ENCODE data around the gene MANSC1.
"Not testable (repeated sequence)": the region's sequence is repeated elsewhere in the genome, so short reads cannot be mapped to it uniquely, and the experiment has no call there.

The MANSC1 gene

DNA sequence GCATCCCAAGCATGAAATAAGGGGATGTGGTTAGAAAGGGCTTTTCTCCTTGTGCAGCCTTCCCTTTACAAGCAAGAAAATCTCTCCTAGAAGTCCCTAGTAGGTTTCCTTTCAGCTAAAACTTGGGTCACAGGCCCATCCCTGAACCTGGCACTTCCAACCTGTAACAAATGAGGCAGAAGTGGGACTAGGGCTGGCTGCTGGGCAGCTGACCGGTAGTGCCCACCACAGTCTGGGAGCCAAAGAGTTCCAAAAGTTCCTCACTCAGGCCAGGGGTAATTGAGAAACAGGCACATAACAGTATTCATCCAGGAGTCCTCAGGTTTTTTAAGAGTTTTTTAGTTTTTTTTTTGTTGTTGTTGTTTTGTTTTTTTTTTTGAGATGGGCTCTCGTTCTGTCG is 23.8 kb downstream of the MANSC1 start:
- no peak overlapping the region for H3K4me3 Mint-ChIP-seq
- no peak overlapping the region for H3K27ac Mint-ChIP-seq
- no peaks in the 10 kb centered on the region for H3K36me3 Mint-ChIP-seq (ENCODE audit: low read depth)
- peaks cover 5% of the 10 kb centered on the region for H3K9me3 Mint-ChIP-seq
- peaks cover 3% of the 10 kb centered on the region for H3K27me3 Mint-ChIP-seq (ENCODE audit: low read depth, poor library complexity)
- peaks cover 28% of the 10 kb centered on the region for H3K4me1 Mint-ChIP-seq
- TF ChIP-seq, protein P1, sequence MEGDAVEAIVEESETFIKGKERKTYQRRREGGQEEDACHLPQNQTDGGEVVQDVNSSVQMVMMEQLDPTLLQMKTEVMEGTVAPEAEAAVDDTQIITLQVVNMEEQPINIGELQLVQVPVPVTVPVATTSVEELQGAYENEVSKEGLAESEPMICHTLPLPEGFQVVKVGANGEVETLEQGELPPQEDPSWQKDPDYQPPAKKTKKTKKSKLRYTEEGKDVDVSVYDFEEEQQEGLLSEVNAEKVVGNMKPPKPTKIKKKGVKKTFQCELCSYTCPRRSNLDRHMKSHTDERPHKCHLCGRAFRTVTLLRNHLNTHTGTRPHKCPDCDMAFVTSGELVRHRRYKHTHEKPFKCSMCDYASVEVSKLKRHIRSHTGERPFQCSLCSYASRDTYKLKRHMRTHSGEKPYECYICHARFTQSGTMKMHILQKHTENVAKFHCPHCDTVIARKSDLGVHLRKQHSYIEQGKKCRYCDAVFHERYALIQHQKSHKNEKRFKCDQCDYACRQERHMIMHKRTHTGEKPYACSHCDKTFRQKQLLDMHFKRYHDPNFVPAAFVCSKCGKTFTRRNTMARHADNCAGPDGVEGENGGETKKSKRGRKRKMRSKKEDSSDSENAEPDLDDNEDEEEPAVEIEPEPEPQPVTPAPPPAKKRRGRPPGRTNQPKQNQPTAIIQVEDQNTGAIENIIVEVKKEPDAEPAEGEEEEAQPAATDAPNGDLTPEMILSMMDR (IDR thresholded peaks at IDR 0.05), result no peak
- DNase-seq, result no peak

DNA sequence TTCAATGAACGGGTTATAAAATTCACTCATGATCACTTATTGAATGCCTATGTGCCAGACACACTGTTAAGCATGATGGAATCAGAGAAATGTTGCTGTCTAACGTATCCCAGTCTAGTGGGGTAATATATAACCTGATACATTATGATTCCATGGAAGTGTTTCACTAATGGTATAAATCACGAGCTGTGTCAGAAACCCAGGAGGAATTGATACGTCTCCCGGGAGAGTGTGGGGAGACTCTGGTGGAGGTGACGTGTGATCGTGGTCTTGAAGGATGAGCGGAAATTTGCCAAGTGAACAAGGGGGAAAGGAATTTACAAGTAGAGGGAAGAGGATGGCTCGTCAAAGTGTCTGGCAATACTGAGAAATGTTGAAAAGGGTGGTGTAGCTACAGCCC is 26.5 kb downstream of the MANSC1 start:
- Mint-ChIP-seq H3K9me3 (peaks cover 9% of the 10 kb centered on the region), H3K27ac (no peak overlapping the region), H3K36me3 (ENCODE audit: low read depth) (no peaks in the 10 kb centered on the region), H3K4me1 (peaks cover 36% of the 10 kb centered on the region), H3K4me3 (no peak overlapping the region), H3K27me3 (ENCODE audit: low read depth, poor library complexity) (no peaks in the 10 kb centered on the region)
- TF ChIP-seq, protein P1 (IDR thresholded peaks at IDR 0.05), result no peak
- DNase-seq, result no peak

DNA sequence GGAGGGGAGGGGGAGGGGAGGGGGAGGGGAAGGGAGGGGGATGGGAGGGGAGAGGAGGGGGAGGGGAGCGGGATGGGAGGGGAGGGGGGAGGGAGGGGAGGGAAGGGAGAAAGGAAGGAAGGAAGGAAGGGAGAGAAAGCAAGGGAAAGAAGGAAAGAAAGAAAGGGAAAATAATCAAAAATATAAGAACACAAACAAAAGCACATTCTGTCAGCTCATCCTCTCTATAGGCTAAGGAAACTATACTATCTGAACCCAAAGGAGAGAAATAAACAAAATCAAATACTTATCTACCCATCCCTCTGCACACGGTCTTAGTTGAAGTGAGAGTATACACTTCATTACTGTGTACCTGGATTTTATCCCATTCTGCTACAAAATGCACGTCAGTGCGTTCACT is 26.9 kb downstream of the MANSC1 start:
- TF ChIP-seq, protein P1 (IDR thresholded peaks at IDR 0.05), result no peak
- H3K4me1 Mint-ChIP-seq, result peaks cover 36% of the 10 kb centered on the region
- H3K9me3 Mint-ChIP-seq, result peaks cover 9% of the 10 kb centered on the region
- no peak overlapping the region for H3K4me3 Mint-ChIP-seq
- no peak overlapping the region for H3K27ac Mint-ChIP-seq
- DNase-seq, result no peak
- no peaks in the 10 kb centered on the region for H3K27me3 Mint-ChIP-seq (ENCODE audit: low read depth, poor library complexity)
- H3K36me3 Mint-ChIP-seq (ENCODE audit: low read depth), result no peaks in the 10 kb centered on the region

DNA sequence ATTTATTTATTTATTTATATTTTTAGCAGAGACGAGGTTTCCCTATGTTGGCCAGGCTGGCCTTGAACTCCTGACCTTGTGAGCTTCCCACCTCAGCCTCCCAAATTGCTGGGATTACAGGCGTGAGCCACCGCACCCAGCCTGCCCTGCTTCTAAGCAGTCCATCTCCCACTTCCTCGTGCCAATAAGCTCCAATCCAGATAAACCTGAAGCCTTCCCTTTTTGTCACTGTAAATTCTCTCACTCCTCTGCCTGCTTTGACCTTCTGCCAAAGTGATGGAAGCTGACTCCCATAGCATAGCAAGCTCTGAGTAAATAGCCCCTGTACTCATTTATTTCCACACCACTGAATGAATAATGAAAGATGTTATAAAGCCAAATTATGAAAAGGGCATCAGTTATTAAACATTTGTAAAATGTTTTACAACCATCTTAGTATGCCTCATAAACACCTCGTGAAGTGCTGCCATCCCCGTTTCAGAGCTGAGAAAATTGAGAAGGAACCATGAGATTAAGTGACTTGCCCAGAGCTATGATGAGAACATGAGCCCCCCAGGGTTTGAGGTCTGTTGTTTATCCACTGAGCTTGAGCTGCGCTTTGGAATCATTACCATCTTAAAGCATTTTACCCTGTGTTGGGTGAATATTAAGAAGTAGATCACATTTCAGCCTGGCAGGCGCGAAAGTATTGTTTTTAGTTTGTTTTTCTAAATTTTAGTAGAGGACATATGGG is 30.4 kb downstream of the MANSC1 start:
- peak; percentile 6 for DNase-seq
- Mint-ChIP-seq H3K9me3 (peaks cover 9% of the 10 kb centered on the region), H3K27ac (peak overlapping the region; percentile 89), H3K4me3 (peak overlapping the region; percentile 65), H3K36me3 (ENCODE audit: low read depth) (no peaks in the 10 kb centered on the region), H3K4me1 (peaks cover 36% of the 10 kb centered on the region), H3K27me3 (ENCODE audit: low read depth, poor library complexity) (no peaks in the 10 kb centered on the region)
- TF ChIP-seq, protein P1 (IDR thresholded peaks at IDR 0.05), result no peak

DNA sequence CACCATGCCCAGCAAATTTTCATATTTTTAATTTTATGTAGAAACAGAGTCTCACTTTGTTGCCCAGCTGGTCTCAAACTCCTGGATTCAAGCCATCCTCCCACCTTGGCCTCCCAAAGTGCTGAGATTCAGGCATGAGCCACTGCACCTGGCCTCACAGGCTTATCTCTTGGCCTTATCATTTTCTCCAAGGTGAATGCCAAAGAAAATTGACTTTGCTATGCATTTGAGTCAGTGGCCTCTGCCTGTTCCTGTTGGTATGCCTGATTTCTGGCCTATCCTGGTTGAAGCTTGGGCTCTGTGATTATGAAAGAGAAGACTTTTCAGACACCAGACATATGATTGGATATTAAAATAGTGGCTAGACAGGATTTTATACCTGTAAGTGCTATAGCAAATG is 34.2 kb downstream of the MANSC1 start:
- Mint-ChIP-seq H3K4me3 (no peak overlapping the region), H3K27me3 (ENCODE audit: low read depth, poor library complexity) (no peaks in the 10 kb centered on the region), H3K9me3 (peaks cover 11% of the 10 kb centered on the region), H3K27ac (no peak overlapping the region), H3K36me3 (ENCODE audit: low read depth) (no peaks in the 10 kb centered on the region), H3K4me1 (peaks cover 27% of the 10 kb centered on the region)
- DNase-seq, result no peak
- TF ChIP-seq, protein P1 (IDR thresholded peaks at IDR 0.05), result no peak

DNA sequence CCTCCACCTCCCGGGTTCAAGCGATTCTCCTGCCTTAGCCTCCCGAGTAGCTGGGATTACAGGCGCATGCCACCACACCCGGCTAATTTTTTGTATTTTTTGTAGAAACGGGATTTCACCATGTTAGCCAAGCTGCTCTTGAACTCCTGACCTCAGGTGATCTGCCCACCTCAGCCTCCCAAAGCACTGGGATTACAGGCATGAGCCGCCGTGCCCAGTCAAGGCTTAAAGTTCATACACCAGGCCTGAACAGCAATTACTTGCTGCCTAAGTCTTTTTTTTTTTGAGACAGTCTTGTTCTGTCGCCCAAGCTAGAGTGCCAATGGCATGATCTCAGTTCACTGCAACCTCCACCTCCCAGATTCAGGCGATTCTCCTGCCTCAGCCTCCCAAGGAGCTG is 39.3 kb downstream of the MANSC1 start:
- H3K4me1 Mint-ChIP-seq; H3K27ac Mint-ChIP-seq; H3K9me3 Mint-ChIP-seq; H3K27me3 Mint-ChIP-seq (ENCODE audit: low read depth, poor library complexity); DNase-seq; H3K36me3 Mint-ChIP-seq (ENCODE audit: low read depth); H3K4me3 Mint-ChIP-seq: not testable (repeated sequence)

Measured in nephron progenitor cell (in vitro differentiated cells).